IPS-18a (cell line): ENCODE results near the gene CD6.

Experiments
- H3K27ac ChIP-seq: one replicate; pipeline ENCODE4 v1.5.1; 2013; ENCODE audit warnings: low read length
- H3K27me3 ChIP-seq: one replicate; pipeline ENCODE4 v1.6.1; 2013; ENCODE audit warnings: mild to moderate bottlenecking, low read length; ENCODE audit not compliant: control insufficient read depth, insufficient read depth
- H3K36me3 ChIP-seq: one replicate; pipeline ENCODE4 v1.6.1; 2013; ENCODE audit warnings: low read depth, low read length; ENCODE audit not compliant: control insufficient read depth
- H3K4me1 ChIP-seq: one replicate; pipeline ENCODE4 v1.6.1; 2013; ENCODE audit warnings: low read depth, low read length; ENCODE audit not compliant: control insufficient read depth
- H3K4me3 ChIP-seq: one replicate; pipeline ENCODE4 v1.5.1; 2013; ENCODE audit warnings: low read length
- H3K9ac ChIP-seq: one replicate; pipeline ENCODE4 v1.6.1; 2013; ENCODE audit warnings: mild to moderate bottlenecking, low read length, moderate library complexity
- H3K9me3 ChIP-seq: one replicate; pipeline ENCODE4 v1.6.1; 2013; ENCODE audit warnings: low read depth, low read length; ENCODE audit not compliant: control insufficient read depth

The CD6 gene

DNA sequence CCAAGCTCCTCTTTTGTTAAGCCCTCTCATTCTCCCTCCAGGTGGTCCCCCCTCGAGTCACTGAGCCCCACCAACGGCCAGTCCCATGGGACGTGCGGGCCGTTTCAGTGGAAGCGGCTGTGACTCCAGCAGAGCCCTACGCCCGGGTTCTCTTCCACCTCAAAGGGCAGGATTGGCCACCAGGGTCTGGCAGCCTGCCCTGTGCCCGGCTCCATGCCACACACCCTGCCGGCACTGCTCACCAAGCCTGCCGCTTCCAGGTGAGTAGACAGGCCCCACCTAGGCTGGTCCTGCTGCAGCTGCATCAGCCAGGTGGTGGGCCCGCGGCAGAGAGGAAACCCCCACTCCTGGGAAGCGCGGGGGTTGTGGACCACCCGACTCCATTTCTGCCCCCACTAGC, 43.9 kb upstream of the CD6 start:
- Histone ChIP-seq H3K9me3 (no peaks in the 10 kb centered on the region), H3K36me3 (peaks cover 34% of the 10 kb centered on the region), H3K27ac (no peak overlapping the region), H3K27me3 (no peaks in the 10 kb centered on the region), H3K4me1 (peaks cover 17% of the 10 kb centered on the region), H3K9ac (no peak overlapping the region), H3K4me3 (no peak overlapping the region)

DNA sequence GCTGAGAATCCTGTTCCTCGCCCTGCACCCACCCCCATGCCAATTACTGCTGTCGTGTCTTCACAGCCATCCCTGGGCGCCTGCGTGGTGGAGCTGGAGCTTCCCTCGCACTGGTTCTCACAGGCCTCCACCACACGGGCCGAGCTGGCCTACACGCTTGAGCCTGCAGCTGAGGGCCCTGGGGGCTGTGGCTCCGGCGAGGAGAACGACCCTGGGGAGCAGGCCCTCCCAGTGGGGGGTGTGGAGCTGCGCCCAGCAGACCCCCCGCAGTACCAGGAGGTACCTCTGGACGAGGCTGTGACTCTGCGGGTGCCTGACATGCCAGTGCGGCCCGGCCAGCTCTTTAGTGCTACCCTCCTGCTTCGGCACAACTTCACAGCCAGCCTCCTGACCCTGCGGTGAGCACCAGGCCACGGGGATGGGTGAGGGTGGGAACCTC, 42.9 kb upstream of the CD6 start:
- H3K4me1 ChIP-seq: peaks cover 18% of the 10 kb centered on the region
- no peaks in the 10 kb centered on the region for H3K27me3 ChIP-seq
- no peaks in the 10 kb centered on the region for H3K9me3 ChIP-seq
- H3K27ac ChIP-seq: no peak overlapping the region
- no peak overlapping the region for H3K9ac ChIP-seq
- H3K4me3 ChIP-seq: no peak overlapping the region
- H3K36me3 ChIP-seq: peaks cover 34% of the 10 kb centered on the region

DNA sequence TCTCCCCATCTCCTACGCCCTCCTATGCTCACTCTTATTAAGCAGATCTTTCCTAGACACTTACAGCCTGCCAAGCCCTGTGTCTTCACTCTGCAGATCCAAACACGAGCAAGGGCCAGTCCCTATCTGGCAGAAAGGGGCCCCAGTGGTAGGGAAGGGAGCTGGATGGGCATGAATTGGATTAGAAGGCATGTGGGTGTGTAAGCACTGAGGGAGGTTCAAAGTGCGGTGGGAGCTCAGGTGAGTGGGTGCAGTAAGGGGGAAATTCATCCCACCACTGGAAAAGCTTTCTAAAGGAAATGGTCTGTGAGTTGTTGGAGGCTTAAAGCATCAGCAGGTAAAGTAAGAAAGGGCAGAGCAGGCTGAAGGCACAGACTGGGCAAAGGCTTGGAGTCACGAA, 41.7 kb upstream of the CD6 start:
- Histone ChIP-seq H3K9me3 (no peaks in the 10 kb centered on the region), H3K27ac (no peak overlapping the region), H3K9ac (no peak overlapping the region), H3K27me3 (no peaks in the 10 kb centered on the region), H3K36me3 (peaks cover 35% of the 10 kb centered on the region), H3K4me1 (peaks cover 16% of the 10 kb centered on the region), H3K4me3 (no peak overlapping the region)

DNA sequence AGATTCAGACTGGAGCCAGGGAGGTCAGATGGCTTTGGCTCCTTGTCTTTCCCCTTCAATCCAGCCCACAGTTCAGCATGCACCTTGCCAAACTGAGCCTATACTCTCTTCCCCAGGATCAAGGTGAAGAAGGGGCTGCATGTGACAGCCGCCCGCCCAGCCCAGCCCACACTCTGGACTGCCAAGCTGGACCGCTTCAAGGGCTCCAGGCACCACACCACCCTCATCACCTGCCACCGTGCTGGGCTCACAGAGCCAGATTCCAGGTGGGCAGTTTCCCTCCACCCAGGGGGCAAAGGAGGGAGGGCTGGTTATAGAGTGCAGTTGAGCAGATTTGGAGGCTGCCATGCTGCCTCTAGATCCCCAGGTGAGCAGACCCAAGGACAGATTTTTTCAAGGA, 41.1 kb upstream of the CD6 start:
- peaks cover 37% of the 10 kb centered on the region for H3K36me3 ChIP-seq

DNA sequence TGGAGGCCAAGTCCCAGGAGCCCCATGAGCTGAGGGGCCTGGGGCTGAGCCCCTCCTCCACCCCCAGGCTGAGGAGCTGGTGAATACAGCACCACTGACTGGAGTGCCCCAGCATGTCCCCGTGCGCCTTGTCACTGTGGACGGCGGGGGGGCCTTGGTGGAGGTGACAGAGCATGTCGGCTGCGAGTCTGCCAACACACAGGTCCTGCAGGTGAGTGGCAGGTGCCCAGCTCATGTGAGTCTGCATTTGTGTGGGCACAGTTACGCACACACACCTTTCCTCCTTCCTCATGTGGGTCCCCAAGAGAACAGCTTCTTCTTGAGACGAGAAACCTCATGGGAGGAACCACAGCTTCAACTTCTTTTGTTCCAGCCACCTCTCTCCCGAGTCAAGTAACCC, 39.6 kb upstream of the CD6 start:
- Histone ChIP-seq H3K4me1 (peaks cover 3% of the 10 kb centered on the region), H3K9me3 (no peaks in the 10 kb centered on the region), H3K9ac (no peak overlapping the region), H3K27ac (no peak overlapping the region), H3K36me3 (peaks cover 37% of the 10 kb centered on the region), H3K27me3 (no peaks in the 10 kb centered on the region), H3K4me3 (no peak overlapping the region)

More for the DNA sequence above, 41.1 kb upstream of the CD6 start:
- Histone ChIP-seq H3K4me1 (peaks cover 14% of the 10 kb centered on the region), H3K4me3 (no peak overlapping the region), H3K27me3 (no peaks in the 10 kb centered on the region), H3K9me3 (no peaks in the 10 kb centered on the region), H3K9ac (no peak overlapping the region), H3K27ac (no peak overlapping the region)

DNA sequence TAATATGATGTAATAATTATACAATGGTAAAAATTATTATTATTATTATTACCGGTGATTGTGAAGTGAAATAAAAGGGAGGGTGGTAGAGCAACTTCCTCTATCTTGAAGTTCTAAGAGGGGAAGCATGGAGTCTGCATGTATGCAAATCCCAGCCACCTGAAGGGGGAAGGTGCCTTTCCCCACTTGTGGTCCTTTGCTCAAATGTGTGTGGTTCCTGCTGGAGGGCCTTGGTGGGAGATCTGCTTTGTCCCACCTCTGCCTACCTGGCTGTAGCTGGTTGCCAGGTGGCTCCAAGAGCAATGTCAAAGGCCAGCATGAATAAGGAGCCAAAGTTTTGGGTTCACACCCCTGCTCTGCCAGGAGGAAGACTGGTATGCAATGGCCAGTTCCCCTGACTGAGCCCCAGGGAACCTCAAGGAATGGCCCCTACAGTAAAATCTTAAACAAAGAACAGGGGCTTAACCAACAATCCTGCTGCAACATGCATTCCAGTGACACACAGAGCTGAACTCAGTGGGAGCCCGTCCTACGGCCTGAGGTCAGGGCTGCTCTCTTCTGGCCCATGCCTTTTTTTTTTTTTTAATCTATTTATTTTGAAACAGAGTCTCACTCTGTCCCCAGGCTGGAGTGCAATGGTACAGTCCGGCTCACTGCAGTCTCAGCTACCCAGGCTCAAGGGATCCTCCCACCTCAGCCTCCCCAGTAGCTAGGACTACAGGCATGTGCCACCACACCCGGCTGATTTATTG, 38.7 kb upstream of the CD6 start:
- H3K9ac ChIP-seq: no peak overlapping the region
- H3K36me3 ChIP-seq: peaks cover 37% of the 10 kb centered on the region
- H3K27me3 ChIP-seq: no peaks in the 10 kb centered on the region
- no peak overlapping the region for H3K27ac ChIP-seq
- H3K4me3 ChIP-seq: no peak overlapping the region
- no peaks in the 10 kb centered on the region for H3K9me3 ChIP-seq
- H3K4me1 ChIP-seq: peaks cover 3% of the 10 kb centered on the region

DNA sequence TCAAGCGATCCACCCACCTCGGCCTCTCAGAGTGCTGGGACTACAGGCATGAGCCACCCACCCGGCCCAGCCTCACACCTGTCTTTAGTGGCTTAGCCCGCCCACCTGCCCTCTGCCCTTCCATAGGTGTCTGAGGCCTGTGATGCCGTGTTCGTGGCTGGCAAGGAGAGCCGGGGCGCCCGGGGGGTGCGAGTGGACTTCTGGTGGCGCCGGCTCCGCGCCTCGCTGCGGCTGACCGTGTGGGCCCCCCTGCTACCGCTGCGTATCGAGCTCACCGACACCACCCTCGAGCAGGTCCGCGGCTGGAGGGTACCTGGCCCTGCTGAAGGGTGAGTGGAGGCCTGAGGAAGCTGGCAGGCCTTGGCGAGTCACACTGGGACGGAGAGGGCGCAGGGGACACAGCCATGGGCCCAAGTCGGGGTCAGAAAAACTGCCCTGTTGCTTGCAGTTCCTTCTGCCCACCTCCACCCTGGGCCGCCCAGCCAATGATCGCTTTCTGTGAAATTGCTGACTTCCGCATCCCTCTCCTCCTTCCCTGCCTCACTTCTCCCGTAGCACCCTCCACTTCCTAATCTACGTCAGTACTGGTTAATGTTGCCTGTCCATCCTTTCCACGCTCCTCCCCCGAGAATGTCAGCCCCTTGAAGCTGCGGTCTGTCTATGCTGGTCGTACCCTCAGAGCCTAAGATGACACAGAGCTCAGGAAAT, 37.9 kb upstream of the CD6 start:
- no peaks in the 10 kb centered on the region for H3K27me3 ChIP-seq
- H3K9ac ChIP-seq: no peak overlapping the region
- no peak overlapping the region for H3K27ac ChIP-seq
- no peaks in the 10 kb centered on the region for H3K9me3 ChIP-seq
- peaks cover 3% of the 10 kb centered on the region for H3K4me1 ChIP-seq
- no peak overlapping the region for H3K4me3 ChIP-seq
- H3K36me3 ChIP-seq: peaks cover 31% of the 10 kb centered on the region

DNA sequence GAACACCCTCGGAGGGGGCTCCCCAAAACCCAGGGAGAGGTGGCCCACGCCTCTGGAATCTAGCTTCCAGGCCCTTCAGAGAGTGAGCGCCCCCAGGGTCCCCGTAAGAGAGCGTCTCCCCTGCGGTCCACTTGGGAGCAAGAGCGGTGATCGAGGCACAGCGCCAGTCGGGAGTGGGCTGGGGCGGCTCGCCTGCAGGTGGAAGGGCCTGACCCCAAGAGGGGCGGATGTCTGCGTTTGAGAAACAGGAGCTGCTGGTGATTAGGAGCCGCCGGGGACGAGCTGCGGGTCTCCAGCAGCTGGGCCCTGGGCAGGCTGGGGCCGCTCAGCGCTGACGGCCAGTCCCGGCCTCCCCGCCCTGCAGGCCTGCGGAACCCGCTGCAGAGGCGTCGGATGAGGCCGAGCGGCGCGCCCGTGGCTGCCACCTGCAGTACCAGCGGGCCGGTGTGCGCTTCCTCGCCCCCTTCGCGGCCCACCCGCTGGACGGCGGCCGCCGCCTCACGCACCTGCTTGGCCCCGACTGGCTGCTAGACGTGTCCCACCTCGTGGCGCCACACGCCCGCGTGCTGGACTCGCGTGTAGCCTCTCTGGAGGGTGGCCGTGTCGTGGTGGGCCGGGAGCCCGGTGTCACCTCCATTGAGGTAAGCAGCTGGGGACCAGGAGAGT, 37.2 kb upstream of the CD6 start:
- H3K9me3 ChIP-seq: no peaks in the 10 kb centered on the region
- H3K36me3 ChIP-seq: peaks cover 24% of the 10 kb centered on the region
- H3K9ac ChIP-seq: no peak overlapping the region
- peaks cover 3% of the 10 kb centered on the region for H3K4me1 ChIP-seq
- no peaks in the 10 kb centered on the region for H3K27me3 ChIP-seq
- no peak overlapping the region for H3K27ac ChIP-seq
- H3K4me3 ChIP-seq: no peak overlapping the region

DNA sequence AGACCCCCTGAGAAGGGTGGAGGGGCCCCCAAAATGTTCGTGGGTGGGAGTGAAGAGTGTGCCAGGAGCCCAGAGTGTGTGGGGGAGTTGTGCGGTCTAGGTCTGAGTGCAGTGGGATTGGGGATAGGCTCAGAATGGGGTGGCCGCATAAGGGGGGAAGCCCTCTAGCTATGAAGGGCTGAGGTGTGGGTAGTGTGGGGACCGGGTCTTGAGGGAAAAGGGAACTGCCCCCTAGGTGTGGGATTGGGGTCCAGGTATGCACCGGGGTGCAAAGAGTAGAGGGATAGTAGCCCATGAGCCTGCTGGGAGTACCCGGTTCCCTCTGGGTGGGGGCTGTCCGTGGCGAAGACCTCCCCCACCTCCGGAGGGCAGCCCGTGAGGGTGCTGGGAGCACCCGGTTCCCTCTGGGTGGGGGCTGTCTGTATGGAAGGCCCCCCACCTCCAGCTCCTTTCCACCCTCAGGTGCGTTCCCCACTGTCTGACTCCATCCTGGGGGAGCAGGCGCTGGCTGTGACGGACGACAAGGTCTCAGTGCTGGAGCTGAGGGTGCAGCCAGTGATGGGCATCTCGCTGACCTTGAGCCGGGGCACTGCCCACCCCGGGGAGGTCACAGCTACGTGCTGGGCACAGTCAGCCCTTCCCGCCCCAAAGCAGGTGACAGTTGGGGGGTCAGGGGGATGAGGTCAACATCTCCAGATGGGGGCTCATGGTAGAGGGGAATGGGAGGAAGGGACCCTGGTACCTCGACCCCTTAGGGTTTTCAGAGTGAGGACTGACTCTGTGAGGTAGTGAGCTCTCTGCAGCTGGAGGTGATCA, 36.5 kb upstream of the CD6 start:
- H3K4me3 ChIP-seq: no peak overlapping the region
- H3K9me3 ChIP-seq: no peaks in the 10 kb centered on the region
- no peak overlapping the region for H3K27ac ChIP-seq
- H3K4me1 ChIP-seq: peaks cover 3% of the 10 kb centered on the region
- H3K9ac ChIP-seq: no peak overlapping the region
- peaks cover 22% of the 10 kb centered on the region for H3K36me3 ChIP-seq
- no peaks in the 10 kb centered on the region for H3K27me3 ChIP-seq

DNA sequence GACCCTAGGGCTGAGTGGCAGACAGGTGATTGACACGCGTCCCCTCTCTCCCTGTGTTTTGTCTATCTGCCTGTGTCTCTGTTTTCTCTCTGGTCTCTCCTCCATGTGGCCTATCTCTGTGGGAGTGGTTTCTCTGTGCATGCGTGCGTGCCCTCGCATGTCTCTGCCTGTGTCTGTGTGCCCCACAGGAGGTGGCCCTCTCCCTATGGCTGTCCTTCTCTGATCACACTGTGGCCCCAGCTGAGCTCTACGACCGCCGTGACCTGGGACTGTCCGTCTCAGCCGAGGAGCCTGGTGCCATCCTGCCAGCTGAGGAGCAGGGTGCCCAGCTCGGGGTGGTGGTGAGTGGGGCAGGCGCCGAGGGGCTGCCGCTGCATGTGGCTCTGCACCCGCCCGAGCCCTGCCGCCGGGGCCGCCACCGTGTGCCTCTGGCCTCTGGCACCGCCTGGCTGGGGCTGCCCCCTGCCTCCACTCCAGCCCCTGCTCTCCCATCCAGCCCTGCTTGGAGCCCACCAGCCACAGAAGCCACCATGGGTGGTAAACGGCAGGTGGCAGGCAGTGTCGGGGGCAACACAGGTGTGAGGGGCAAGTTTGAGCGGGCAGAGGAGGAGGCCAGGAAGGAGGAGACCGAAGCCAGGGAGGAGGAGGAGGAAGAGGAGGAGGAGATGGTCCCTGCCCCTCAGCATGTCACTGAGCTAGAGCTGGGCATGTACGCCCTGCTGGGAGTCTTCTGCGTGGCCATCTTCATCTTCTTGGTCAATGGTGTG, 35.6 kb upstream of the CD6 start:
- H3K9ac ChIP-seq: no peak overlapping the region
- H3K9me3 ChIP-seq: no peaks in the 10 kb centered on the region
- H3K36me3 ChIP-seq: peaks cover 18% of the 10 kb centered on the region
- peaks cover 3% of the 10 kb centered on the region for H3K4me1 ChIP-seq
- H3K4me3 ChIP-seq: no peak overlapping the region
- H3K27me3 ChIP-seq: no peaks in the 10 kb centered on the region
- no peak overlapping the region for H3K27ac ChIP-seq
